HCT116 (cell line): ENCODE data around the gene CAPN5.

Experiments used
- CBX3 ChIP-seq: IDR thresholded peaks from 2 replicates; pipeline ENCODE4 v1.6.1; 2012; ENCODE audit warnings: low read depth
- POLR2A ChIP-seq: IDR thresholded peaks from 2 replicates; pipeline ENCODE4 v1.7.0; 2011; ENCODE audit warnings: borderline replicate concordance; ENCODE audit not compliant: insufficient read depth, insufficient read length; ENCODE audit errors: extremely low read depth
- POLR2AphosphoS5 ChIP-seq: IDR thresholded peaks from 2 replicates; pipeline ENCODE4 v1.6.1; 2011; ENCODE audit warnings: mild to moderate bottlenecking, low read depth, low read length, moderate library complexity
- TCF7L2 ChIP-seq: IDR thresholded peaks from 2 replicates; pipeline ENCODE4 v1.7.0; 2011; ENCODE audit warnings: borderline replicate concordance, inconsistent platforms; ENCODE audit not compliant: insufficient read depth, insufficient read length; ENCODE audit errors: extremely low read depth
- ZFX ChIP-seq: fragments of 450-650 bp; IDR thresholded peaks from 2 replicates; pipeline ENCODE4 v1.6.1; 2017
- ZNF274 ChIP-seq: fragments of 200-500 bp; sonication (Bioruptor generic); IDR thresholded peaks from 2 replicates; pipeline ENCODE4 v1.6.1; 2014; ENCODE audit warnings: mild to moderate bottlenecking, low read depth, low read length, inconsistent platforms
- TF ChIP-seq, protein P1 (sequence below): IDR thresholded peaks from 2 replicates; pipeline ENCODE4 v1.6.1; 2012
- TF ChIP-seq, protein P2 (sequence below), 3 experiments: fragments of 200-600 bp in 1 of 3; sonication (generic) in 1 of 3; IDR thresholded peaks in 2 of 3; conservative IDR thresholded peaks in 1 of 3; 2 replicates each; pipeline ENCODE4 v1.5.1; 2012 to 2017; ENCODE audit warnings: low read depth in 2 of 3, low read length in 2 of 3, antibody characterized with exemption in 1 of 3, borderline replicate concordance in 1 of 3, control low read depth in 1 of 3, mild to moderate bottlenecking in 1 of 3, mixed read lengths in 1 of 3, mixed run types in 1 of 3, moderate library complexity in 1 of 3; ENCODE audit not compliant: insufficient read depth in 1 of 3
- TF ChIP-seq, protein P3 (sequence below): IDR thresholded peaks from 2 replicates; pipeline ENCODE4 v1.6.1; 2012; ENCODE audit warnings: low read depth
- TF ChIP-seq, protein P4 (sequence below): IDR thresholded peaks from 2 replicates; pipeline ENCODE4 v1.6.1; 2012

DNA sequence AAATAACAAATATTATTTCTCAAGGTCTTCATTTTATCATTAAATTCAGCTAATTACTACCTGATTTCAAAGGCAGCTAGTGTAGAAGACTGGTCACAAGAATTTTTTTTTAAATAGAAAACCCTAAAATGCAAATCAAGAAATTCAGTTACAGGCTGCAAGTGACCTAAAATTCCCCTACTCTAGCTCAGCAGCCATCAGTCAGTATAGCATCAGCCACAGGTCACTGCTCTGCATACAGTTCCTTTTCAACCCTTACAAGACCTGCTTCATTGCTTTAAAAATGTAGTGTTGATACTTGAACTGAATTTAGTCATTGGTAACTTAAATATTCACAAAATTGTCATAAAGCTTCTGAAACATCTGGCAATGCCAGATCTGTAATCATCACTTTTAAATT, 42.0 kb upstream of the CAPN5 start:
- TF ChIP-seq POLR2AphosphoS5 = no peak
- TF ChIP-seq, protein P1, sequence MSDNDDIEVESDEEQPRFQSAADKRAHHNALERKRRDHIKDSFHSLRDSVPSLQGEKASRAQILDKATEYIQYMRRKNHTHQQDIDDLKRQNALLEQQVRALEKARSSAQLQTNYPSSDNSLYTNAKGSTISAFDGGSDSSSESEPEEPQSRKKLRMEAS = no peak
- no peak for TF ChIP-seq POLR2A
- TF ChIP-seq, protein P2, sequence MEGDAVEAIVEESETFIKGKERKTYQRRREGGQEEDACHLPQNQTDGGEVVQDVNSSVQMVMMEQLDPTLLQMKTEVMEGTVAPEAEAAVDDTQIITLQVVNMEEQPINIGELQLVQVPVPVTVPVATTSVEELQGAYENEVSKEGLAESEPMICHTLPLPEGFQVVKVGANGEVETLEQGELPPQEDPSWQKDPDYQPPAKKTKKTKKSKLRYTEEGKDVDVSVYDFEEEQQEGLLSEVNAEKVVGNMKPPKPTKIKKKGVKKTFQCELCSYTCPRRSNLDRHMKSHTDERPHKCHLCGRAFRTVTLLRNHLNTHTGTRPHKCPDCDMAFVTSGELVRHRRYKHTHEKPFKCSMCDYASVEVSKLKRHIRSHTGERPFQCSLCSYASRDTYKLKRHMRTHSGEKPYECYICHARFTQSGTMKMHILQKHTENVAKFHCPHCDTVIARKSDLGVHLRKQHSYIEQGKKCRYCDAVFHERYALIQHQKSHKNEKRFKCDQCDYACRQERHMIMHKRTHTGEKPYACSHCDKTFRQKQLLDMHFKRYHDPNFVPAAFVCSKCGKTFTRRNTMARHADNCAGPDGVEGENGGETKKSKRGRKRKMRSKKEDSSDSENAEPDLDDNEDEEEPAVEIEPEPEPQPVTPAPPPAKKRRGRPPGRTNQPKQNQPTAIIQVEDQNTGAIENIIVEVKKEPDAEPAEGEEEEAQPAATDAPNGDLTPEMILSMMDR (IDR thresholded peaks at IDR 0.05 in 2 of 3, conservative IDR thresholded peaks at IDR 0.05 in 1 of 3; ENCODE audit: borderline replicate concordance in 1 of 3, insufficient read depth in 1 of 3, low read depth in 2 of 3, low read length in 2 of 3) = no peak
- TF ChIP-seq, protein P3, sequence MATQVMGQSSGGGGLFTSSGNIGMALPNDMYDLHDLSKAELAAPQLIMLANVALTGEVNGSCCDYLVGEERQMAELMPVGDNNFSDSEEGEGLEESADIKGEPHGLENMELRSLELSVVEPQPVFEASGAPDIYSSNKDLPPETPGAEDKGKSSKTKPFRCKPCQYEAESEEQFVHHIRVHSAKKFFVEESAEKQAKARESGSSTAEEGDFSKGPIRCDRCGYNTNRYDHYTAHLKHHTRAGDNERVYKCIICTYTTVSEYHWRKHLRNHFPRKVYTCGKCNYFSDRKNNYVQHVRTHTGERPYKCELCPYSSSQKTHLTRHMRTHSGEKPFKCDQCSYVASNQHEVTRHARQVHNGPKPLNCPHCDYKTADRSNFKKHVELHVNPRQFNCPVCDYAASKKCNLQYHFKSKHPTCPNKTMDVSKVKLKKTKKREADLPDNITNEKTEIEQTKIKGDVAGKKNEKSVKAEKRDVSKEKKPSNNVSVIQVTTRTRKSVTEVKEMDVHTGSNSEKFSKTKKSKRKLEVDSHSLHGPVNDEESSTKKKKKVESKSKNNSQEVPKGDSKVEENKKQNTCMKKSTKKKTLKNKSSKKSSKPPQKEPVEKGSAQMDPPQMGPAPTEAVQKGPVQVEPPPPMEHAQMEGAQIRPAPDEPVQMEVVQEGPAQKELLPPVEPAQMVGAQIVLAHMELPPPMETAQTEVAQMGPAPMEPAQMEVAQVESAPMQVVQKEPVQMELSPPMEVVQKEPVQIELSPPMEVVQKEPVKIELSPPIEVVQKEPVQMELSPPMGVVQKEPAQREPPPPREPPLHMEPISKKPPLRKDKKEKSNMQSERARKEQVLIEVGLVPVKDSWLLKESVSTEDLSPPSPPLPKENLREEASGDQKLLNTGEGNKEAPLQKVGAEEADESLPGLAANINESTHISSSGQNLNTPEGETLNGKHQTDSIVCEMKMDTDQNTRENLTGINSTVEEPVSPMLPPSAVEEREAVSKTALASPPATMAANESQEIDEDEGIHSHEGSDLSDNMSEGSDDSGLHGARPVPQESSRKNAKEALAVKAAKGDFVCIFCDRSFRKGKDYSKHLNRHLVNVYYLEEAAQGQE = no peak
- TF ChIP-seq, protein P4, sequence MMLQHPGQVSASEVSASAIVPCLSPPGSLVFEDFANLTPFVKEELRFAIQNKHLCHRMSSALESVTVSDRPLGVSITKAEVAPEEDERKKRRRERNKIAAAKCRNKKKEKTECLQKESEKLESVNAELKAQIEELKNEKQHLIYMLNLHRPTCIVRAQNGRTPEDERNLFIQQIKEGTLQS = no peak
- TF ChIP-seq TCF7L2 = no peak
- TF ChIP-seq CBX3 = no peak
- no peak for TF ChIP-seq ZFX
- TF ChIP-seq ZNF274 = no peak
